ENCODE results near the gene KIF18B. TPM values are rescaled to one million over a fixed set of nuclear protein-coding genes. Genes with fewer than 3 reads are reported as not detected.

Gene KIF18B
- total RNA-seq, 1 donor from 2014 or later = 0.74 TPM

DNA sequence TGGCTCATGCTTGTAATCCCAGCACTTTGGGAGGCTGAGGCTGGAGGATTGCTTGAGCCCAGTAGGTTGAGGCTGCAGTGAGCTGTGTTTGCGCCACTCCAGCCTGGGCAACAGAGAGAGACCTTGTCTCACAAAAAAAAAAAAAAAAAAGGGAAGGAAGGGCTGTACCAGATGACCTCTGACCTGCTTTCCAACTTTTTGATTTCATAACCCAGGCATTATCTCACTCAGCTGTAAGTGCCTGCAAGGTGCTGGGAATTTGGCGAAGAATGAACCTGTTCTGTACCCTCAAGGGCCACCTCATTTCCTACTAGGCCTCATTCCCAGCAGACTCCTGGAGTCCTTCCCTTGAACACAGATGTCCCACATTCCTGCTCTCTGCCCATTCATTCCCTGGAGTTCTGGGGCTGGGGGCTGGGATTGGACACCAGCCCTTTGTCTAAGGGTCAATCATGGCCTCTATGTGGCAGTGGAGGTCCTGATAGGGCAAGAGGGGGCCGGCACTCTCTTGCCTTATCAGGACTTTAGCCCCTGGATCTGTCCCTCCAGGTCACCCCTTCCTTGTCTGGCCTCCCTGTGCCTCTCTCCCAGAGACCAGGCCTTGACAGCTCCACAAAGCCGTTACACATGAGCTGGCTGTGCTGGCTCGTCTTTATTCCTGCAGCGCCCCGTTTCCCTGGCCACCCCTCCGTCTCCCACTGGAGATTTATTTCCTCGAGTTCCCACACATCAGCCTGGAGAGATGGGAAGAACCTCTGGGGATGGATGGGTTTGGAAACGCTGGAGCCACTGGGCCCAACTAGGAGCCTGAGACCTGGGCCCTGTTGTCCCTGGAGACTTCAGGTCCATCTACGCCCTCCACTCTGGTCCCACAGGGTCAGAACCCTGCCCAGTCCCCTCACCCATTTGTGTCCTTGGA, 31.5 kb downstream of the KIF18B start:
- TF ChIP-seq POLR2AphosphoS5 (IDR thresholded peaks at IDR 0.05; ENCODE audit: insufficient read depth in 1 of 2, low read depth in 1 of 2) (no peak), CTCF (IDR thresholded peaks at IDR 0.05) (no peak), POLR2A (IDR thresholded peaks at IDR 0.05) (no peak)
- Histone ChIP-seq H3K9me3 (no peaks in the 10 kb centered on the region), H3K4me3 (no peak overlapping the region), H3K4me1 (peaks cover 19% of the 10 kb centered on the region), H3K36me3 (no peaks in the 10 kb centered on the region), H3K27me3 (no peaks in the 10 kb centered on the region), H3K27ac (no peak overlapping the region)
- DNase-seq (ENCODE audit: extremely low spot score in 2 of 2) = no peak
- intact Hi-C loops (cut with DNase I) = loop anchor here (10.0 kb wide), 1 partner anchor 189 kb away; no protein-coding TSS in a partner anchor

- Histone ChIP-seq H3K9me3 (no peaks in the 10 kb centered on the region), H3K4me1 (peaks cover 23% of the 10 kb centered on the region), H3K27ac (no peak within 1 kb of the TSS), H3K36me3 (no peaks in the 10 kb centered on the region), H3K27me3 (no peaks in the 10 kb centered on the region), H3K4me3 (no peak within 1 kb of the TSS)
- TF ChIP-seq POLR2AphosphoS5 (IDR thresholded peaks at IDR 0.05; ENCODE audit: insufficient read depth in 1 of 2, low read depth in 1 of 2) = no peak
- no peak for TF ChIP-seq CTCF (IDR thresholded peaks at IDR 0.05)
- TF ChIP-seq POLR2A (IDR thresholded peaks at IDR 0.05) = no peak
- DNase-seq (ENCODE audit: extremely low spot score in 2 of 2) = no peak
- intact Hi-C loops (cut with DNase I) = loop anchor here (10.0 kb wide), 1 partner anchor 189 kb away; no protein-coding TSS in a partner anchor
Measured at GRCh38 chr17:44915321-44915726, 32.2 kb downstream of the KIF18B start, which contains the start of gene GFAP. GFAP (minus strand) TSS chr17:44915500; CDS start chr17:44915486, 14 bp downstream.

DNA sequence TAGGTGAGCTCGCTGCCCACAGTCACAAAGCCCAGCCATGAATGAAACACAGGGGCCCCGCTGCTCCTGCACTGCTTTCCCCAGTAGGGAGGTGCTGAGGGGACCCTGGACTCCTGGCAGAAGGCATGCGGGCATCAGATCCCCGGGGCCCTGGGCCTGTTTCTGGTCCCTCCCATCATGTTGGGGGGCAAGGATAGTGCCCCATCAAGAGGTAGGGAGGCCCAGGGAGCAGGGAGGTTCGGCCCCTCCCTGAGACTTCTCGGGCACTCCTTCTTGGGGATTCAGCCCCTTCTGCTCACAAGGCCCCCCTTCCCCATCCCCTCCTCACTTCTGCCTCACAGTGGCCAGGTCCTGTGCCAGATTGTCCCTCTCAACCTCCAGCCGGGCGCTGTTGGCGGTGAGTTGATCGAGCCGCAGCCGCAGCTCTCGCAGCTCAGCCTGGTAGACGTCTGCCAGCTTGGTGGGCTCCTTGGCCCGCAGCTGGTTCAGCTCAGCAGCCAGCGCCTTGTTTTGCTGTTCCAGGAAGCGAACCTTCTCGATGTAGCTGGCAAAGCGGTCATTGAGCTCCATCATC, 32.8 kb downstream of the KIF18B start:
- Histone ChIP-seq H3K27ac (no peak overlapping the region), H3K36me3 (no peaks in the 10 kb centered on the region), H3K4me1 (peaks cover 23% of the 10 kb centered on the region), H3K4me3 (no peak overlapping the region), H3K27me3 (no peaks in the 10 kb centered on the region), H3K9me3 (no peaks in the 10 kb centered on the region)
- intact Hi-C loops (cut with DNase I) = loop anchor here (10.0 kb wide), 1 partner anchor 190 kb away; no protein-coding TSS in a partner anchor
- DNase-seq (ENCODE audit: extremely low spot score in 2 of 2) = no peak
- TF ChIP-seq POLR2AphosphoS5 (IDR thresholded peaks at IDR 0.05; ENCODE audit: insufficient read depth in 1 of 2, low read depth in 1 of 2) = no peak
- TF ChIP-seq CTCF (IDR thresholded peaks at IDR 0.05) = no peak
- TF ChIP-seq POLR2A (IDR thresholded peaks at IDR 0.05) = no peak

- intact Hi-C loops (cut with DNase I) = loop anchor here (10.0 kb wide), 1 partner anchor 191 kb away; no protein-coding TSS in a partner anchor
- H3K4me1 ChIP-seq = peaks cover 23% of the 10 kb centered on the region
- H3K27me3 ChIP-seq = no peaks in the 10 kb centered on the region
- H3K9me3 ChIP-seq = no peaks in the 10 kb centered on the region
- no peak for DNase-seq (ENCODE audit: extremely low spot score in 2 of 2)
- no peak overlapping the region for H3K4me3 ChIP-seq
- no peaks in the 10 kb centered on the region for H3K36me3 ChIP-seq
- TF ChIP-seq POLR2A (IDR thresholded peaks at IDR 0.05) (no peak), POLR2AphosphoS5 (IDR thresholded peaks at IDR 0.05; ENCODE audit: insufficient read depth in 1 of 2, low read depth in 1 of 2) (no peak), CTCF (IDR thresholded peaks at IDR 0.05) (no peak)
- no peak overlapping the region for H3K27ac ChIP-seq
Measured at GRCh38 chr17:44914148-44914547, 33.4 kb downstream of the KIF18B start.
